Lung (tissue), 12 donors: Measurements from ENCODE around the gene CDH23. TPM values are rescaled to one million over a fixed set of nuclear protein-coding genes. Genes with fewer than 3 reads are reported as not detected.

ENCODE experiments used
- ATAC-seq: fragments of 200-7000 bp; cut with Tn5 transposase; one replicate; pipeline ENCODE4 v1.9.1; 2020; ENCODE audit warnings: moderate number of reproducible peaks; ENCODE audit not compliant: insufficient read depth, low FRiP score
- DNase-seq, 3 donors: peaks; one replicate each; pipeline ENCODE4 v3.0.0-alpha.2; 2013 to 2017
- H3K27ac ChIP-seq, 2 donors: one replicate each; pipeline ENCODE4 v1.5.1; 2013; ENCODE audit warnings: mild to moderate bottlenecking in 2 of 2, moderate library complexity in 2 of 2, control low read depth in 1 of 2, inconsistent platforms in 1 of 2, low read depth in 1 of 2, low read length in 1 of 2
- H3K27me3 ChIP-seq, 3 donors: one replicate each; pipeline ENCODE4 v1.5.1; 2013; ENCODE audit warnings: low read length in 2 of 3; ENCODE audit not compliant: control insufficient read depth in 3 of 3, insufficient read depth in 3 of 3
- H3K36me3 ChIP-seq, 4 donors: one replicate each; pipeline ENCODE4 v1.5.1; 2013; ENCODE audit warnings: low read length in 4 of 4, mild to moderate bottlenecking in 1 of 4, moderate library complexity in 1 of 4; ENCODE audit not compliant: control insufficient read depth in 4 of 4, insufficient read depth in 4 of 4
- H3K4me1 ChIP-seq, 5 donors: one replicate each; pipeline ENCODE4 v1.5.1; 2013; ENCODE audit warnings: low read length in 5 of 5, mild to moderate bottlenecking in 2 of 5, moderate library complexity in 1 of 5; ENCODE audit not compliant: control insufficient read depth in 5 of 5, insufficient read depth in 5 of 5
- H3K4me3 ChIP-seq: one replicate; pipeline ENCODE4 v1.5.1; 2013; ENCODE audit warnings: mild to moderate bottlenecking, control low read depth, moderate library complexity
- H3K9ac ChIP-seq, 2 donors: one replicate each; pipeline ENCODE4 v1.5.1; 2013; ENCODE audit warnings: low read length in 2 of 2, control low read depth in 1 of 2; ENCODE audit not compliant: insufficient read depth in 1 of 2
- H3K9me3 ChIP-seq, 4 donors: one replicate each; pipeline ENCODE4 v1.5.1; 2013; ENCODE audit warnings: low read length in 3 of 4, mild to moderate bottlenecking in 1 of 4, moderate library complexity in 1 of 4; ENCODE audit not compliant: control insufficient read depth in 4 of 4, insufficient read depth in 3 of 4
- WGBS, 2 donors: extraction: QIAGEN DNeasy Blood & Tissue Kit; methylation state at CpG; one replicate each; pipeline ENCODE4 v1.1.7; 2013; 5-methylcytosine and 5-hydroxymethylcytosine counted together
- polyA plus RNA-seq, 2 donors: library from polyadenylated mRNA; stranded (reverse); fragments of 200-250 nt; gene quantifications; one replicate each; pipeline ENCODE4 v1.2.1, GENCODE V29; 2013
- total RNA-seq, 2 donors: library from RNA; depleted of rRNA in 1 of 2; stranded (reverse); fragments of >200 nt in 1 of 2; gene quantifications; one replicate each; pipeline ENCODE4 v1.2.1, GENCODE V29; 2014 to 2021
- TF ChIP-seq, protein P1 (sequence below): IDR thresholded peaks from 2 replicates; pipeline ENCODE4 v1.5.1; 2012; ENCODE audit warnings: mild to moderate bottlenecking; ENCODE audit errors: control extremely low read depth, extremely low read depth
- donor health status: control.
- donor health status: control.
- donor health status: Bipolar disorder and iron deficiency.
- donor health status: healthy.
- donor health status: DM: yes; HTN: yes; CAD: no.

The CDH23 gene
- total and polyA plus RNA-seq, 4 donors: 4.5 to 29.5 (median 6.0) TPM

- Histone ChIP-seq H3K4me1 (peaks cover 0 to 6% (median 0%) of the 10 kb centered on the region in 5 donors), H3K27ac (no peak overlapping the region), H3K4me3 (no peak overlapping the region), H3K27me3 (no peaks in the 10 kb centered on the region), H3K9ac (no peak overlapping the region), H3K9me3 (no peaks in the 10 kb centered on the region), H3K36me3 (no peaks in the 10 kb centered on the region)
- 39 to 43% methylated on average over 18 of the region's 18 CpGs for WGBS, 2 donors
- TF ChIP-seq, protein P1, sequence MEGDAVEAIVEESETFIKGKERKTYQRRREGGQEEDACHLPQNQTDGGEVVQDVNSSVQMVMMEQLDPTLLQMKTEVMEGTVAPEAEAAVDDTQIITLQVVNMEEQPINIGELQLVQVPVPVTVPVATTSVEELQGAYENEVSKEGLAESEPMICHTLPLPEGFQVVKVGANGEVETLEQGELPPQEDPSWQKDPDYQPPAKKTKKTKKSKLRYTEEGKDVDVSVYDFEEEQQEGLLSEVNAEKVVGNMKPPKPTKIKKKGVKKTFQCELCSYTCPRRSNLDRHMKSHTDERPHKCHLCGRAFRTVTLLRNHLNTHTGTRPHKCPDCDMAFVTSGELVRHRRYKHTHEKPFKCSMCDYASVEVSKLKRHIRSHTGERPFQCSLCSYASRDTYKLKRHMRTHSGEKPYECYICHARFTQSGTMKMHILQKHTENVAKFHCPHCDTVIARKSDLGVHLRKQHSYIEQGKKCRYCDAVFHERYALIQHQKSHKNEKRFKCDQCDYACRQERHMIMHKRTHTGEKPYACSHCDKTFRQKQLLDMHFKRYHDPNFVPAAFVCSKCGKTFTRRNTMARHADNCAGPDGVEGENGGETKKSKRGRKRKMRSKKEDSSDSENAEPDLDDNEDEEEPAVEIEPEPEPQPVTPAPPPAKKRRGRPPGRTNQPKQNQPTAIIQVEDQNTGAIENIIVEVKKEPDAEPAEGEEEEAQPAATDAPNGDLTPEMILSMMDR: no peak
- peak in 2 of 3 donors; percentile 13 to 28 for DNase-seq
- no peak for ATAC-seq
Measured at GRCh38 chr10:71666639-71667386, 270.1 kb downstream of the CDH23 start.

GRCh38 chr10:71667387-71667752 is 270.6 kb downstream of the CDH23 start:
- TF ChIP-seq, protein P1: no peak
- H3K9ac ChIP-seq: no peak overlapping the region
- no peak overlapping the region for H3K4me3 ChIP-seq
- H3K4me1 ChIP-seq: peaks cover 0 to 11% (median 0%) of the 10 kb centered on the region in 5 donors
- H3K9me3 ChIP-seq: no peaks in the 10 kb centered on the region
- H3K27ac ChIP-seq: no peak overlapping the region
- no peaks in the 10 kb centered on the region for H3K36me3 ChIP-seq
- ATAC-seq (no peak), DNase-seq (no peak)
- 22 to 30% methylated on average over 3 to 5 of the region's 5 CpGs for WGBS, 2 donors
- no peaks in the 10 kb centered on the region for H3K27me3 ChIP-seq

GRCh38 chr10:71671994-71672946 is 275.6 kb downstream of the CDH23 start:
- H3K9me3 ChIP-seq: no peaks in the 10 kb centered on the region
- H3K27me3 ChIP-seq: no peaks in the 10 kb centered on the region
- no peak overlapping the region for H3K9ac ChIP-seq
- peaks cover 0 to 16% (median 0%) of the 10 kb centered on the region in 5 donors for H3K4me1 ChIP-seq
- ATAC-seq: no peak
- WGBS, 2 donors: 80 to 87% methylated on average over 15 to 16 of the region's 16 CpGs
- peak; percentile 39 to 76 (median 58) for DNase-seq
- no peak overlapping the region for H3K4me3 ChIP-seq
- TF ChIP-seq, protein P1: no peak
- no peaks in the 10 kb centered on the region for H3K36me3 ChIP-seq
- no peak overlapping the region for H3K27ac ChIP-seq
